IgD-negative memory B cell (primary cell): ENCODE results near the gene DEUP1. TPM values are rescaled to one million over a fixed set of nuclear protein-coding genes. Genes with fewer than 3 reads are reported as not detected.

Experiments used
- H3K27ac Mint-ChIP-seq, 3 donors: one replicate each; pipeline ENCODE4 v1.8.0; 2020 to 2022; ENCODE audit warnings: mild to moderate bottlenecking in 3 of 3, mixed read lengths in 3 of 3, moderate library complexity in 1 of 3
- H3K27me3 Mint-ChIP-seq: one replicate; pipeline ENCODE4 v1.8.0; 2021; ENCODE audit warnings: mixed read lengths
- H3K36me3 Mint-ChIP-seq: one replicate; pipeline ENCODE4 v1.8.0; 2020; ENCODE audit warnings: mild to moderate bottlenecking, mixed read lengths
- H3K4me1 Mint-ChIP-seq, 3 donors: one replicate each; pipeline ENCODE4 v1.8.0; 2020 to 2022; ENCODE audit warnings: mixed read lengths in 3 of 3, mild to moderate bottlenecking in 1 of 3
- H3K4me3 Mint-ChIP-seq, 4 donors: one replicate each; pipeline ENCODE4 v1.8.0; 2020 to 2022; ENCODE audit warnings: mild to moderate bottlenecking in 4 of 4, mixed read lengths in 4 of 4, moderate library complexity in 3 of 4
- H3K9me3 Mint-ChIP-seq, 3 donors: one replicate each; pipeline ENCODE4 v1.8.0; 2020 to 2021; ENCODE audit warnings: mixed read lengths in 3 of 3, mild to moderate bottlenecking in 1 of 3
- polyA plus RNA-seq: library from polyadenylated mRNA; unstranded; fragments of 300-500 nt; fragmentation: Illumina TruSeq; gene quantifications from one replicate; pipeline ENCODE4 v1.2.3, GENCODE V29; 2021

The DEUP1 gene
- polyA plus RNA-seq, 1 donor from 2014 or later = not detected

DNA sequence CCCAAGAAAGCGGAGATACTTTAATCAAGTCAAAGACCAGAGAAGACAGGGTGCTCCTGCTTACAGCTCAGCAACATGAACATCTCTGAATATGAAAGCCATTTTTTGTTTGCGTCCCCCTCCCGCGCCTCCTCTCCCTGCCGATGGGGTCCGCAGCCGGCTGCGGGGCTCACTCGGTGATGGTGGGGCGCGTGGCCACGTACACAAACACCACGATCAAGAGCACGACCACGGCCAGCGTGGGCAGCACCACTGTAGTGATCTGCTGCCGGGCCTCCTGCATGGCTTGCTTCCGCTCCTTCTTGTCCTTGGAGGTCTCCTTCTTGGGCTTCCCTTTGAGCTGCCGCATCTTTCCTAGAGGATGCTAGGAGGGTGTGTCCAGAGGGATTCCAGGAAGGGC, 148.3 kb downstream of the DEUP1 start:
- Mint-ChIP-seq H3K27ac (no peak overlapping the region), H3K36me3 (peaks cover 8% of the 10 kb centered on the region), H3K4me1 (no peaks in the 10 kb centered on the region), H3K4me3 (no peak overlapping the region), H3K27me3 (no peaks in the 10 kb centered on the region), H3K9me3 (no peaks in the 10 kb centered on the region)

- no peak overlapping the region for H3K4me3 Mint-ChIP-seq
Measured at GRCh38 chr11:93480256-93480655, 149.7 kb downstream of the DEUP1 start.

GRCh38 chr11:93480756-93481155, 150.2 kb downstream of the DEUP1 start:
- Mint-ChIP-seq H3K27ac (no peak overlapping the region), H3K4me1 (no peaks in the 10 kb centered on the region), H3K9me3 (no peaks in the 10 kb centered on the region), H3K4me3 (no peak overlapping the region), H3K27me3 (no peaks in the 10 kb centered on the region), H3K36me3 (peaks cover 8% of the 10 kb centered on the region)

More at GRCh38 chr11:93480256-93480655, 149.7 kb downstream of the DEUP1 start:
- Mint-ChIP-seq H3K27me3 (no peaks in the 10 kb centered on the region), H3K36me3 (peaks cover 8% of the 10 kb centered on the region), H3K9me3 (no peaks in the 10 kb centered on the region), H3K4me1 (no peaks in the 10 kb centered on the region), H3K27ac (no peak overlapping the region)

DNA sequence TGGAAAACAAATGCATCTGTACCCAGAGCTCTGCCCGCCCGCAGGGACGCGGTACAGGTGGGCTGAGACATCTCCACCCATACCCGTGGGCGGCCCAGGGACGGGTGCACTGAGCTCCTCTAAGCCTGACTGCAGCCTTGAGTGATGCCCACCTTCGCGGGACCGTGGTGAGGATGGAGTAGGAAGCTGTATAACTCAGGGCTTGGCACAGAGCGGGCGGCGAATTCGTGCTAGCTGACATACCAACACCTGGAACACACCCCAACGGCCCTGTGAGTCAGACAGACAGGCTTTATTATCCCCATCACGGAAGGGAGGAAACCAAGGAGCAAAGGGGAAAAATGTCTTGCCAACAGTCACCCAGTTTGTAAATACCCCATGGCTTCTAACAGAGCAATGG, 150.7 kb downstream of the DEUP1 start:
- H3K27me3 Mint-ChIP-seq = no peaks in the 10 kb centered on the region
- H3K9me3 Mint-ChIP-seq = no peaks in the 10 kb centered on the region
- H3K4me3 Mint-ChIP-seq = no peak overlapping the region
- H3K27ac Mint-ChIP-seq = no peak overlapping the region
- H3K36me3 Mint-ChIP-seq = peaks cover 8% of the 10 kb centered on the region
- H3K4me1 Mint-ChIP-seq = no peaks in the 10 kb centered on the region

DNA sequence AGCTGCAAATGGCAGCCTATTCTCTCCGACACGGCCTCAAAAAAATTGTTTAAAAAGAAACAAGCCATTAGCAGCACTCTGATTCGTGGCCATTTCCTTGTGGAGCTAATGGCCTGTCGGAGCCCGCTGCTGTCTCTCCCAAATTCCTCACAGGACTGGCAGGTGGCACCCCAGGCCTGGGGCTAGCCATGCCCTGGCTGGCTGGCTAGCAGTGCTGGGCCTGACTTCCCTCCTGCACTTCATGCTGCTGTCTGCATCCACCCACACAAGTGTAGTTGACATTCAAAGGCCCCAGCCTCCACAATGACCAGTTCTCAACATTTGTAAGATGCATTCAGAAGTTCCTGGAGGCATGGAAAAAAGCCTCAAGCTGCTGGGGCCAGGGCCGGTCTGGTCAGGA, 151.2 kb downstream of the DEUP1 start:
- Mint-ChIP-seq H3K27me3 (no peaks in the 10 kb centered on the region), H3K27ac (no peak overlapping the region), H3K9me3 (no peaks in the 10 kb centered on the region), H3K4me3 (no peak overlapping the region), H3K4me1 (no peaks in the 10 kb centered on the region), H3K36me3 (peaks cover 4% of the 10 kb centered on the region)

GRCh38 chr11:93482556-93482955, 152.0 kb downstream of the DEUP1 start:
- Mint-ChIP-seq H3K27ac (no peak overlapping the region), H3K9me3 (no peaks in the 10 kb centered on the region), H3K4me3 (no peak overlapping the region), H3K27me3 (no peaks in the 10 kb centered on the region), H3K36me3 (peaks cover 4% of the 10 kb centered on the region), H3K4me1 (no peaks in the 10 kb centered on the region)

GRCh38 chr11:93484716-93485115, 154.2 kb downstream of the DEUP1 start:
- no peak overlapping the region for H3K27ac Mint-ChIP-seq
- H3K4me1 Mint-ChIP-seq = no peaks in the 10 kb centered on the region
- H3K27me3 Mint-ChIP-seq = no peaks in the 10 kb centered on the region
- H3K9me3 Mint-ChIP-seq = no peaks in the 10 kb centered on the region
- H3K36me3 Mint-ChIP-seq = no peaks in the 10 kb centered on the region
- H3K4me3 Mint-ChIP-seq = no peak overlapping the region

DNA sequence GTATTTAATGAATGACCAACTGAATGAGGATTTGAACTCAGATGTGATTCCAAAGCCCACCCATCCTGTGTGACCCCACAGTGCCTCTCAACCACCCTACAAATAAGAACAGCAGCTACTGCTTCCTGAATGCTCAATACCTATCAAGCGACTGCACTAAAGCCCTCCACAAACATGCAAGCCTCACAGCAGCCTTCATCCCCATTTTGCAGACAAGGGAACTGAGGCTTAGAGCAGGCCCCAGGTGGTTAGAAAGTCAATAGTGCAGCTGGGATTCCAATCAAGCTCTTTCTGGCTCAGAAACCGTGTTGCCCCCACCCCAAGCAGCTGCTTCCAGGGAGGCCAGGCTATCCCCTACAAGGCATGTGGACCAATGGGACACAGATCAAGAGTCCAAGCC, 155.4 kb downstream of the DEUP1 start:
- Mint-ChIP-seq H3K9me3 (no peaks in the 10 kb centered on the region), H3K4me3 (no peak overlapping the region), H3K4me1 (no peaks in the 10 kb centered on the region), H3K27ac (no peak overlapping the region), H3K27me3 (no peaks in the 10 kb centered on the region), H3K36me3 (peaks cover 3% of the 10 kb centered on the region)

DNA sequence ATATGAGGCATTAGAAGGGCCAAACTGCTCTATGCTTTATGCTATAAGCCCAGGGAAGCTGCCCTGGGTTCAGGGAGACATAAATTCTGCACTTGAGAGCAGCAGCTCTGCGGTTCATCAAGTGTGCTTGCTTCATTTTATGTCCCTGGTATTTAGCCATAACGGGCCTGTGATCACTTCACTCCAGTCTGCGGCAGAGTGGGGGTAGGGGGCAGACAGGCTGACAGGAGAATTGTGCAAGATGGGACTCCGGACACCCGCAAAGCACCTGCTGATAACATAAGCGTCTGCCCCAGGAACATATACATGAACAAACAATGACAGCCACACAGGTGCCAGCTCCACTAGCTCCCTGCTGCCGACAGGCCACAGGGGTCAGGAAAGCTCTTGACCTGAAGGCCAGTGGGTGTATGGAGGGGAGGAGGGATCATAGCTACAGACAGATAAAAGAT, 156.5 kb downstream of the DEUP1 start:
- H3K4me3 Mint-ChIP-seq = no peak overlapping the region

More for the DNA sequence above, 156.5 kb downstream of the DEUP1 start:
- H3K9me3 Mint-ChIP-seq = no peaks in the 10 kb centered on the region
- peaks cover 3% of the 10 kb centered on the region for H3K36me3 Mint-ChIP-seq
- H3K27me3 Mint-ChIP-seq = no peaks in the 10 kb centered on the region
- H3K4me1 Mint-ChIP-seq = no peaks in the 10 kb centered on the region
- H3K27ac Mint-ChIP-seq = no peak overlapping the region

Other genes starting within 250 kb of the DEUP1 start
- 25.5 TPM for gene SLC36A4, start 132.8 kb upstream of the DEUP1 start, polyA plus RNA-seq
- gene SMCO4, start 212.6 kb downstream of the DEUP1 start, polyA plus RNA-seq = 8.0 TPM